Measurements from ENCODE around the gene TPBGL. TPM values are rescaled to one million over a fixed set of nuclear protein-coding genes. Genes with fewer than 3 reads are reported as not detected.

Gene TPBGL
- total RNA-seq, 4 donors from 2014 or later: 0.36 to 0.40 TPM; not detected in 2

- peaks cover 70% of the 10 kb centered on the region for H3K36me3 ChIP-seq
- 82% methylated on average over 6 of the region's 16 CpGs for WGBS
Measured at GRCh38 chr11:75283391-75283931, 42.9 kb downstream of the TPBGL start.

GRCh38 chr11:75285776-75286360 lies 45.3 kb downstream of the TPBGL start:
- H3K9me3 ChIP-seq: no peaks in the 10 kb centered on the region
- peaks cover 68% of the 10 kb centered on the region for H3K36me3 ChIP-seq
- DNase-seq (ENCODE audit: low spot score in 2 of 2): no peak
- no peak overlapping the region for H3K27ac ChIP-seq
- no peak overlapping the region for H3K4me3 ChIP-seq
- 94% methylated on average over 4 of the region's 5 CpGs for WGBS
- TF ChIP-seq POLR2AphosphoS5 (IDR thresholded peaks at IDR 0.05) (no peak), EP300 (IDR thresholded peaks at IDR 0.05) (no peak), CTCF (IDR thresholded peaks at IDR 0.05) (no peak), POLR2A (IDR thresholded peaks at IDR 0.05) (no peak)
- H3K4me1 ChIP-seq: no peaks in the 10 kb centered on the region
- H3K27me3 ChIP-seq: no peaks in the 10 kb centered on the region

More at GRCh38 chr11:75283391-75283931, 42.9 kb downstream of the TPBGL start:
- TF ChIP-seq CTCF (IDR thresholded peaks at IDR 0.05) (no peak), POLR2AphosphoS5 (IDR thresholded peaks at IDR 0.05) (no peak), POLR2A (IDR thresholded peaks at IDR 0.05) (no peak)
- no peaks in the 10 kb centered on the region for H3K9me3 ChIP-seq
- no peak overlapping the region for H3K27ac ChIP-seq
- H3K27me3 ChIP-seq: no peaks in the 10 kb centered on the region
- H3K4me1 ChIP-seq: peaks cover 9% of the 10 kb centered on the region
- no peak overlapping the region for H3K4me3 ChIP-seq
- DNase-seq (ENCODE audit: low spot score in 2 of 2): no peak

GRCh38 chr11:75286826-75287465 lies 46.4 kb downstream of the TPBGL start:
- Histone ChIP-seq H3K27ac (no peak overlapping the region), H3K36me3 (peaks cover 59% of the 10 kb centered on the region), H3K27me3 (no peaks in the 10 kb centered on the region), H3K4me1 (no peaks in the 10 kb centered on the region), H3K9me3 (no peaks in the 10 kb centered on the region), H3K4me3 (no peak overlapping the region)
- TF ChIP-seq CTCF (IDR thresholded peaks at IDR 0.05) (no peak), POLR2AphosphoS5 (IDR thresholded peaks at IDR 0.05) (no peak), POLR2A (IDR thresholded peaks at IDR 0.05) (no peak), EP300 (IDR thresholded peaks at IDR 0.05) (no peak)
- WGBS: 82% methylated on average over 8 of the region's 14 CpGs
- DNase-seq (ENCODE audit: low spot score in 2 of 2): no peak

GRCh38 chr11:75287579-75287978 lies 47.0 kb downstream of the TPBGL start:
- 95% methylated on average over 17 of the region's 17 CpGs for WGBS
- peaks cover 54% of the 10 kb centered on the region for H3K36me3 ChIP-seq
- no peak overlapping the region for H3K4me3 ChIP-seq
- no peak overlapping the region for H3K27ac ChIP-seq
- no peak for DNase-seq (ENCODE audit: low spot score in 2 of 2)
- H3K4me1 ChIP-seq: no peaks in the 10 kb centered on the region
- no peaks in the 10 kb centered on the region for H3K9me3 ChIP-seq
- H3K27me3 ChIP-seq: no peaks in the 10 kb centered on the region
- no peak for TF ChIP-seq POLR2AphosphoS5 (IDR thresholded peaks at IDR 0.05)
- TF ChIP-seq POLR2A (IDR thresholded peaks at IDR 0.05): no peak
- TF ChIP-seq EP300 (IDR thresholded peaks at IDR 0.05): no peak
- TF ChIP-seq CTCF (IDR thresholded peaks at IDR 0.05): no peak

- H3K36me3 ChIP-seq: peaks cover 37% of the 10 kb centered on the region
- no peak overlapping the region for H3K27ac ChIP-seq
- H3K4me1 ChIP-seq: no peaks in the 10 kb centered on the region
- no peaks in the 10 kb centered on the region for H3K27me3 ChIP-seq
- no peak for TF ChIP-seq CTCF (IDR thresholded peaks at IDR 0.05)
- TF ChIP-seq EP300 (IDR thresholded peaks at IDR 0.05): no peak
- no peak for TF ChIP-seq POLR2A (IDR thresholded peaks at IDR 0.05)
- no peak for TF ChIP-seq POLR2AphosphoS5 (IDR thresholded peaks at IDR 0.05)
- WGBS: 82% methylated on average over 6 of the region's 6 CpGs
- no peak for DNase-seq (ENCODE audit: low spot score in 2 of 2)
- no peaks in the 10 kb centered on the region for H3K9me3 ChIP-seq
- H3K4me3 ChIP-seq: no peak overlapping the region
Measured at GRCh38 chr11:75289511-75289760, 48.9 kb downstream of the TPBGL start.

All from suprapubic skin (tissue), 4 donors.